ENCODE results near the gene FAM181A. TPM values are rescaled to one million over a fixed set of nuclear protein-coding genes. Genes with fewer than 3 reads are reported as not detected.

Gene FAM181A
- total RNA-seq, 1 experiment from 2014 or later = not detected

GRCh38 chr14:93880021-93880820 is 46.9 kb upstream of the FAM181A start:
- H3K27me3 ChIP-seq (ENCODE audit: insufficient read depth, low read length) = no peaks in the 10 kb centered on the region
- no peak overlapping the region for H3K27ac ChIP-seq (ENCODE audit: insufficient read length, low read depth, low read length)
- Mint-ChIP-seq H3K27ac (peak overlapping the region in 2 of 3 experiments; percentile 16 to 62; a peak in 1 of 7 replicates), H3K9me3 (peaks cover 6 to 12% of the 10 kb centered on the region in 2 experiments; a peak in 4 of 5 replicates), H3K36me3 (ENCODE audit: insufficient read depth in 1 of 3, low read depth in 3 of 3) (peaks cover 5 to 7% (median 5%) of the 10 kb centered on the region in 3 experiments; a peak in 6 of 7 replicates), H3K4me1 (peaks cover 16 to 30% of the 10 kb centered on the region in 2 experiments), H3K27me3 (ENCODE audit: low read depth) (peaks cover 15% of the 10 kb centered on the region), H3K4me3 (peak overlapping the region in 1 of 2 experiments; percentile 17; a peak in 2 of 5 replicates)
- H3K4me2 ChIP-seq (ENCODE audit: insufficient read depth, insufficient read length, low read length) = no peak overlapping the region
- no peak overlapping the region for H4K91ac ChIP-seq (ENCODE audit: insufficient read length, low read depth, low read length)
- H3K9me3 ChIP-seq (ENCODE audit: control insufficient read depth, low read depth, low read length) = no peaks in the 10 kb centered on the region
- WGBS (ENCODE audit: extremely low coverage, insufficient read length, low lambda C conversion rate) = no CpG with 5 or more reads among the region's 11 CpGs
- H2BK120ac ChIP-seq (ENCODE audit: low read depth, low read length, poor library complexity, severe bottlenecking) = no peak overlapping the region
- no peak overlapping the region for H3K9ac ChIP-seq (ENCODE audit: extremely low read depth, insufficient read length, low read length)
- H3T11ph ChIP-seq (ENCODE audit: low read length) = no peak overlapping the region
- no peak overlapping the region for H3K56ac ChIP-seq (ENCODE audit: insufficient read length, low read depth, low read length)
- H2AK5ac ChIP-seq (ENCODE audit: insufficient read length, low read length) = no peak overlapping the region
- H3K18ac ChIP-seq (ENCODE audit: insufficient read length, low read depth, low read length) = no peak overlapping the region
- H3K79me1 ChIP-seq (ENCODE audit: insufficient read depth, low read depth, low read length, poor library complexity, severe bottlenecking) = no peaks in the 10 kb centered on the region
- H4K5ac ChIP-seq (ENCODE audit: insufficient read length, low read depth, low read length) = no peak overlapping the region
- H3K14ac ChIP-seq (ENCODE audit: insufficient read depth, low read length) = no peak overlapping the region
- no peak overlapping the region for H2BK5ac ChIP-seq (ENCODE audit: insufficient read length, low read length)
- no peaks in the 10 kb centered on the region for H4K20me1 ChIP-seq (ENCODE audit: control insufficient read depth, insufficient read depth, insufficient read length)
- no peak overlapping the region for H2AFZ ChIP-seq (ENCODE audit: low read length)
- no peaks in the 10 kb centered on the region for H3K23me2 ChIP-seq (ENCODE audit: insufficient read length, low read depth, low read length, poor library complexity, severe bottlenecking)
- H3K4ac ChIP-seq (ENCODE audit: low read depth, low read length) = no peak overlapping the region
- no peak for DNase-seq
- no peaks in the 10 kb centered on the region for H3K4me1 ChIP-seq (ENCODE audit: insufficient read depth, low read length)
- no peak overlapping the region for H2BK15ac ChIP-seq (ENCODE audit: low read depth, low read length)
- TF ChIP-seq CTCF (conservative IDR thresholded peaks at IDR 0.05) = no peak
- no peak overlapping the region for H2BK12ac ChIP-seq (ENCODE audit: insufficient read length, low read depth, low read length)
- no peak overlapping the region for H2BK20ac ChIP-seq (ENCODE audit: low read depth, low read length, poor library complexity, severe bottlenecking)
- no peak overlapping the region for H3K23ac ChIP-seq (ENCODE audit: insufficient read length, low read depth, low read length)
- no peaks in the 10 kb centered on the region for H3K79me2 ChIP-seq (ENCODE audit: insufficient read depth, low read length)
- H4K8ac ChIP-seq (replicated peaks; ENCODE audit: insufficient read length, low read depth, low read length) = no peak overlapping the region

All from H9 (cell line).